ENCODE results near the gene CADPS2.
A peak's percentile ranks its signal among the peaks of the same experiment; 100 is the strongest.

The CADPS2 gene

DNA sequence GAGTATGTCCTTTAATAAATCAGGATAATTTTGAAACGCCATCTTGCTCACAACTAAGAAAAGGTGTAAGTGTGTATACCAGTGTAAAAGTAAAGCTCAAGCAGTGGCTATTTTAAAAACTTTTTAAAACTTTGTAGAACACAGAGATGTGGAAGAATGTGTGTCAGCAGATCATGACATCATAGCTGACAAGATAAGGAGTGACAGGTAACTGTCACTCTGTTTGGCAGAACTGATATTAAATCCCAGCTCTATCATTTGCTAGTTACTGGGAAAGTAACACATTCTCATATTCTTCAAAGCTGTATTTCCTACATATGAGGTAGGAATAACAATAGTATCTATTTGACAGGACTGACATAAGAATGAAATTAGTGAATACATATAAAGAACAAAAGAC lies 119.7 kb downstream of the CADPS2 start:
- no peak for DNase-seq

DNA sequence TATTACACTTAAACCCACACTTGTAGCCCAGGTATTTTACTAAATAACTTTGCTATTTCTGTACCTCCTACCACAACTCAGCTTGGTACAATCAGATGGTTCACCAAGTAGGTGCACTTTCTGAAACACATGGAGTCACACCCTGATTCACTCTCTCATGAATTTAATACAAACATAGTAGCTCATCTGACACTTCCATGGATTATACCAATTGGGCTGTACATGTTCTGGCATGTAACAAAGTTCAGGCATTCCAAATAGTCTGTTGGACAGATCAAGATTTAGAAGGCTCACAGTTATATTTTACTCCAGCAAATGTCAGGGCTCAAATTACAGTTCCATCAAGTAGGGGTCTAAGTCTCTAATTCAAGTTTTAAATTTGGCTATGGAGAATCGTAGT lies 121.4 kb downstream of the CADPS2 start:
- DNase-seq = no peak

DNA sequence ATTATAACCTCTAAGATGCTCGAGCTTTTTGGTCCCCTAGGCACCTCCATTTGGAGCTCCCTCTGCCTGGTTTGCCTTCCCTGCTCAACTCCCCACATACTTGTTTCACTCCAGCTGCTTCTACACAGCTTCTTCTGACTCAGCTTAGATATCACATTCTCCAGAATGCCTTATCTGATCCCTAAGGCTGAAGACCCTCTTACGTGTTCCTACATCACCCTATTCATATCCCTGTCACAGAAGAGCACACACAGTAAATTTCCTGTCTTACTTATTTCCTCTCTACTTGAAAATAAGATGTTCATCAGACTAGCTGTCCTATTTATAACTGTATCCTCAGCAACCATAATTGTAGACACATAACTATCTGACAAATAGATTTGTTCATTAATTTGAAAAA lies 122.2 kb downstream of the CADPS2 start:
- no peak for DNase-seq

GRCh38 chr7:122762071-122762470 lies 124.2 kb downstream of the CADPS2 start:
- no peak for DNase-seq

DNA sequence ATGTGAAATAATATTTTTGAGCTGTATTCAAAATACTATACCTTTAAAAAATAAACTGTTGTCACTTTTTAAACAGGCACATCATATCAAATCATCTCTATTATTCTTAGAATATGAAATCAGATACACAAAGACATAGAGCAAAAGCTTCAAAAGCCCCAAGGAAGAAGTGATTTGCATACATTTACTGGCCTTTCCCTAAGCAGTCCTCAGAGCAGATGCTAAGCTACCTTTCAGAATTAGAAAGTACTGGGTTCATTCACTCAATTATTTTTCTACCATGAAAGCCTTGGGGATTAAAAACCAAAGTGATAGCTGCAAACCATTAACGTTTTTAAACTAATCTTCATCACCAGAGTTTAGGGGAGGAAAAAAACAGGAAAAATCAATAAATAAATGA lies 127.8 kb downstream of the CADPS2 start:
- DNase-seq = no peak

GRCh38 chr7:122756860-122757259 lies 129.4 kb downstream of the CADPS2 start:
- DNase-seq = no peak

DNA sequence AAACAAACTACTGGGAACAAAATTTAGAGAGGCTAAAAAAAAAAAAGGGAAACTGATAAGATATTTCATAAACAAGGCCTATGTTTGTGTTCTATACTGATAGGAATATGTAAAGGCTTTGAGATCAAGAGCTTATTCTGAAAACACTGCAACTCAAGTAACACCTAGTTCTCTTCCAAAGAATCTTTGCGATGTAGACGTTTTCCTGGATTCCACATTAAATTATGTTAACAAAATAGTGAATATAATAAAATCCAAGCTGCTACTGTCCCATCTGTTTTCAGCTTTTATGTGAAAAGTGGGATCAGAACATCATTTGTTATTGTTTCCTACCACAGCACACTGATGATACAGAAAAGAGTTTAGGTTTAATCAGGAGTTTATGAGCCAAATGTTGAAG lies 130.6 kb downstream of the CADPS2 start:
- no peak for DNase-seq

DNA sequence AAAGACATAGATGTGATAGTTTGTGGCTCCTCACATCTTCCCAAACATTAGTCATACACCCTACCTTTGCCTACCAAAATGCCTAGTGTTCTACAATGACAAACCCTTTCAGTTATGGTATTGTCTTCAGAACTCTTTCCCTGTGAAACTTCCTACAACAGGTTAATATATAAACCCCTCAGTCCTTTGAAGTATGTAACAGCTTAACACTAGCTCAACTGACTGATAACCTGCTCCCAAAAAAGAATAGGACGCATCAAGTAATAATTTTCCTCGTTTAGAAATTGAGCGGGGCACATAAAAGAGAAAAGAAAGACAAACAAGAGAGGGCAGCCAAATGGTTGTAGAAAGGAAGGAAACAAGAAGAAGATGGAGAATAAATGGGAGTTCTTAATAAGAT lies 133.7 kb downstream of the CADPS2 start:
- DNase-seq = no peak

GRCh38 chr7:122750389-122750788 lies 135.9 kb downstream of the CADPS2 start:
- DNase-seq = no peak

DNA sequence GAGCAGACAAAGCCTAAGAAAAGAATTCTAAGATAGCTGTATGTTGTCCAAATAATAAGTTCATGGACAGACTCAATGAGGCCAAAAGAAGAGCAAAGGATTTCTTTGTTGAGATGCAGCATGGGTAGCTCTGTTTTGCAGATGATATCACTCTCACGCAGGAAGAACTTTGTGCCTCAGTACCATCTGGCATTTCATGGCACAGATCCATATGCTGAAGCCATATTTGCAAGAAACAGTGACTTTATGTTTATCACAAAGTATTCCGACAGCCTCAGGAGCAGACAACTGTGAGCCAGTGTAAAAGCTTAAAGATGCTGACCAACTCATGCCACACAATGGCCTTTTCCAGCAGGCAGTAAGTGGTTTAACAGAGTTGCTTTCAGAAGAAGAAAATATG lies 138.1 kb downstream of the CADPS2 start:
- DNase-seq = no peak

- peak; percentile 54 for DNase-seq
Observed at GRCh38 chr7:122746948-122747347, 139.3 kb downstream of the CADPS2 start.

DNA sequence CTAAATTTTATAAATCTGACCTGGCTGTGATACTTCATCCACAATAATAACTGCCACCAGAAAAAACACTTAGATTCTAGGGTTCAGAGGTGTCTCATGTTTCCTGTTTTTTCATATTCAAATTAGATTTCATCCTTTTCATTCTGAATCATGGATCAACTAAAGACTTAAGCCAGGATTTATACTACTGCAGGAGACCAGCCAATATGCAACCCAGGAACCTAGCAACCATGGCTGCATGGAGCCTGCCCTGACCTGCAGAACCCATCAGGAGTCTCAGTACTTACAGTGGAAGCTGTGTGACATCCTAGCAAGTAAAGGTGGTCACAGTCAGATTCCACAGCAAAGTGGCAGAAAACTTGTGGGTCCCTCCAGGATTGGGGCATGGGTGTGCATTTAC lies 143.0 kb downstream of the CADPS2 start:
- no peak for DNase-seq

DNA sequence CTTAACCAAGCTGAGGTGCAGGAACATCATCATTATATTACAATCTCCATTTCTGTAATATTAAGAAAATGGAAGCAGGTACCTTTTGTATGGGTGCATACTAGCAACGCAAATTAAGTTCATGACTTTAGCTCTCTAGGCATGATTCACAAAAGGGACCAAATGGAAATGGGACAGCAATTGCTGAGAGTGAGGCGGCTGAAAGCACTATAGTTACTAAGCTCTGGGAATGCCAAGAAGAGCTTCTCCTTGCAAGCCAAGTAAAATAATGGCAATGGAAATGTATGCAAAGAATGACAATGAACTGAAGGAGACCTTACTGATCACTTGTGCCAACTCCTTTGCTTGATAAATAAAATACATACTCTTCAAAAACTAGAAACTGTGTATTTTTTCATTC lies 147.3 kb downstream of the CADPS2 start:
- no peak for DNase-seq

GRCh38 chr7:122736183-122736582 lies 150.1 kb downstream of the CADPS2 start:
- DNase-seq = no peak

- DNase-seq = no peak
Observed at GRCh38 chr7:122727759-122728158, 158.5 kb downstream of the CADPS2 start.

DNA sequence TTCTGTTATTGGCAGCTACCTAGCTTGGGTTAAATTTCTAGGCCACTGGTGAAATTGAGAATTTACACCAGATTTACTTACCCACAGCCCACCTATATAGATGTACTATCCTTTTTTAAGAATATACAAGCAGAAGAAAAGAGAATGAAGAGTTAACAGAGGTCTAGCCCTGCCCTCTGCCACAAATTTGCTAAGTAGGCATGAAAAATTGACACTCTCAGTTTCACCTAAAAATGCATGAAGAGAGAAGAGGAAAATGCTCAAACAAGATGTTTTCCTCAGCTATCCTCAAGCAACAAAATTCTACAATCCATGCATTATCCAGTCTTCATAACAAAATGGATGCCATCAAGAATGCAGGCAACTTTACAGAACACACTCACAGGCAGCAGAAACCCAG lies 158.9 kb downstream of the CADPS2 start:
- DNase-seq = no peak

DNA sequence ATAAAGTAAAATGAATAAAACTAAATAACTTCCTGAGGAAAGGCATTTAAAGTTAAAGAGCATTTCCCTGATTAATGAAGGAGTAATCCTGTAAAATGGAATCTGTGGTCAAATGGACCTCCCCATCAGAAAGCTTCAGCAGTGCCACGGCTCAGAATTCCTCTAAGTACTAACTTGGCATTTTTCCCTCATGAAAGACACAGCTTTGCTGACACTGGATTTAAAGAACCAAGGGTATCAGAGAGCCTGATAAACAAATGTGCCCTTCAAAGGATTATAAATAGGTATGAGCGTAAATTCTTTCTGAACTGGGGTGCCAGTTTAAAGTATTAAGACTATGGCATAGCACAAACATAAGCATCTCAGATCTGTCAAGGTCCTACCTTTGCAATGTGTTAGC lies 159.4 kb downstream of the CADPS2 start:
- no peak for DNase-seq

DNA sequence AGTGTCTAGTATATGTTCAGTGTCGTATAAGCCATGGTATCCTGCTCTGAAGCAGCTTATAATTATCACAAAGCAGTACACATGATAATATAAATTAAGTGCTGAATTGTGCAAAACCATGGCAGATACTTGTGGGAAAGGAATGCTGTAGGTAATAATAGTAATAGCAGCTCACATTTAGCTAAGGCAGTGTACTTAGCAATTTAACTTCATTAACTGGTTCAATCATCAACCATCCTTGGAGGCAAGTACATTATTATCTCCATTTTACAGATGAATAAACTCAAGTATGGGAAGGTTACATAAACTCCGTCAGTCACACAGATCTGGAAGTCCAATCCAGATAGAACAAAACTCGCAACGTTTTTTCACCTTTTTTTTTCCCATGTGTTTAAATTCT lies 161.9 kb downstream of the CADPS2 start:
- no peak for DNase-seq

- no peak for DNase-seq
Observed at GRCh38 chr7:122719010-122719578, 167.2 kb downstream of the CADPS2 start.

DNA sequence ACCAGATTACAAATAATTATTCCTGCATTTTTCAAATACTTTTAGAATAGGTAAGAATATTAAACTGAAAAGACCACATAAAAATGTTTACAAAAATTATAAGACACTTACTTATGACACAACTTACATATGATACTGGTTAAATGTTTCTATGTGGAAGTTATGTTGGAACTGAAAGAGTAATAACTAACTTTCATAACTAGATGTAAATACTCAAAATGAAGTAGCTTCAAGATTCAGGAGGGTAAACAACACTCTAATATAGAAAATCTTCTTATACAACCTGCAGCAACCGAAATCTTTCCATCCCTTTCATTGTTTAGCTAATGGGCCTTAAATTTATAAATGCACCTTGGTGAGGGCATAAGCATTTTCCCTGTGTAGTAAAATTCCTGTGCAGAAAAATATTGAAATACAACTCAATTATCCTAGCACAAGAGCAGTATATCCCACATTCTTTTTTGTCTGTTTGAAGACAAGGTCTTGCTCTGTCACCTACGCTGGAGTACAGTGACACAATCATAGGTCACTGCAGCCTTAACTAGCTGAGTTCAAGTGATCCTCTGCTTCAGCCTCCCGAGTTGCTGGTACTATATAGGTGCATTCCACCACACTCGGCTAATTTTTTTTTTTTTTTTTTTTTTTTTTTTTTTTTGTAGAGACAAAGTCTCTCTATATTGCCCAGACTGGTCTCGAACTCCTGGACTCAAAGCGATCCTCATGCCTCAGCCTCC lies 168.7 kb downstream of the CADPS2 start:
- no peak for DNase-seq

DNA sequence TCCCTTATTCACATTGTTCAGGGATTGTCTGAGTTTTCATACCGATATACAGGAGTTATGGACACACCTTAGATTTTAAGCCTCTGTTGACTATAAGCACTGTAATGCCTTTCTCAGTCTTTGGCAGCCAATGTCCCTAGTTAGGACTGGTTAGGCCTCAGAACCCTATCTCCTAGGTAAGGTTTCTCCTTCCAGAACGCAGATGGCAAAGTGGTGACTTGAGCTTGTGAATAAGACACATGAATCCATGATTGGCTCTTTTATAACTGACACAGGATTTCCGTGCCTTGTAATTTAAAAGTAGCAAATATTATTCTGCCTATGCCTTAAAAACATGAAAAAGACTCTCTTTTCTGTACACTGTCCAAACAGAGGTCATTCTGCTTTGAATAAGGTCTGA lies 171.1 kb downstream of the CADPS2 start:
- DNase-seq = no peak

DNA sequence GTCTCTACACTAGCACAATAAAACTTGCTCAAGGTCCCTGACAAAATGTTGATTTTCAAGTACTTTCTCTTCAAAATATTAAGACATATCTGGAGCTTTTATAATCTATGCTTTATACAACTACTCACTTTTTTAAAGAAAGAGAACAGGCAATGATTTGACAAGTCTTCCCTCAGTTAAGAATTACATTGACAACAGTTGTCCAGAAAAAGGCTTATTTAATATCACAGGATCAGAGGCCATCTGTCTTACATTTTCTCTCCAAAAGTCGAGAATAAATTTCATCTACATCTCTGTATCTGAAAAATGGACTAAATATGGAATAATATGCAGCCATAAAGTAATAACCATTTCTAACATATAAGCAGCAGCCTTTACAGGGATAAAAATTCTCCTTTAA lies 175.3 kb downstream of the CADPS2 start:
- DNase-seq = no peak

DNA sequence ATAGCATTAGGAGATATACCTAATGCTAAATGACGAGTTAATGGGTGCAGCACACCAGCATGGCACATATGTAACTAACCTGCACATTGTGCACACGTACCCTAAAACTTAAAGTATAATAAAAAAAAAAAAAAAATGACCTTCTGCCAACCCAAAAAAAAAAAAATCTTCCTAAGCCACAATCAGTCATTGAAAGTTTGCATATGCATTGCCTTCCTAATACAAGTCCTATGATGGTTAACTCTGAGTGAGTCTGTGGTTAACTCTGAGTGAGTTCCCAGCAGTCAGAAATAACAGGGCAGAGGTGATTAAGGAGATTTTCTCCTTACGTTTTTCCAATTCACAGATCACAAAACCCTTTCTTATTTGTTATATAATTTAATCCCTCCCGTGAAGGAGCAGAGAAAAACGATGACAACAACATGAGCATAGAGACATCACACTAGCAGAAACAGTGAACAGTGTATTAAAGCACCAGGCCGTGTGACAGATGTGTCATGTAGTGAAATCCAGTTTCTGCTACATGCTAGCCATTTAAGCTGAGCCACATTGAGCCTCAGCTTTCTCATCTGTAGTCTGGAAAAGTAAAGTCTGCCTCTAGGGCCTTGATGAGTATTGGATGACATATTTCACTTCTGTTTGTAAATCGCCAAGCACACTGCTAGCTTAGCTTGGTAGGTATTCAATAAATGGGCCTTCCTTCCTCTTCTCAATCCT lies 176.2 kb downstream of the CADPS2 start:
- no peak for DNase-seq

DNA sequence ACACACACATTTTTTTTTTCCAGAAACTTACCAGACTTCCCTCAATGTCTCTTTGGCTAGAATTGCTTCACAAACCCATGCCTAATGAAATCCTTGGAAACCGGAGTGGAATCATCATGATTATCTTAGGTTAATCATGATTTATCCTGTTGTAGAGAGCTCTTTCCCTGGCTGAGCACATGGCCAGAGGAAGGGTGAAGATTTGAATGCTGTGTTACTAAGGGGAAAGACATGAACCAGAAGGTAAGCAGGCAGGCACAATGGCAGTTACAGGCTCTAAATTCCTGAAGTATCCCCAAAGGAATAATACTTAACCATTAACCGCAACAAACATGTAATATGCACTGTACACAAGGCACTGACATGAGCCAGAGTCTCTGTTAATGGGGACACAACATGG lies 179.4 kb downstream of the CADPS2 start:
- no peak for DNase-seq
